Peyer's patch (tissue), 4 donors: Measurements from ENCODE around the gene DCLK1.

ENCODE experiments used
- CTCF ChIP-seq, 6 experiments: fragments of 450-650 bp in 4 of 6; fragments of 200-600 bp in 2 of 6; sonication (generic) in 1 of 6; IDR thresholded peaks; one replicate each; pipeline ENCODE4 v1.5.1; 2017 to 2019; ENCODE audit warnings: antibody characterized with exemption in 6 of 6, mild to moderate bottlenecking in 3 of 6, moderate library complexity in 1 of 6
- POLR2A ChIP-seq, 2 donors: fragments of 450-650 bp; IDR thresholded peaks; one replicate each; pipeline ENCODE4 v1.5.1; 2017; ENCODE audit warnings: antibody characterized with exemption in 2 of 2, mild to moderate bottlenecking in 2 of 2, moderate library complexity in 2 of 2

GRCh38 chr13:36076211-36076610 lies 55.0 kb downstream of the DCLK1 start:
- no peak for TF ChIP-seq CTCF (IDR thresholded peaks at IDR 0.05)
- no peak for TF ChIP-seq POLR2A (IDR thresholded peaks at IDR 0.05)
